Measurements from ENCODE around the gene GDPD4. TPM values are rescaled to one million over a fixed set of nuclear protein-coding genes. Genes with fewer than 3 reads are reported as not detected.

GDPD4 gene
- polyA plus RNA-seq, 1 donor = 0.26 TPM

DNA sequence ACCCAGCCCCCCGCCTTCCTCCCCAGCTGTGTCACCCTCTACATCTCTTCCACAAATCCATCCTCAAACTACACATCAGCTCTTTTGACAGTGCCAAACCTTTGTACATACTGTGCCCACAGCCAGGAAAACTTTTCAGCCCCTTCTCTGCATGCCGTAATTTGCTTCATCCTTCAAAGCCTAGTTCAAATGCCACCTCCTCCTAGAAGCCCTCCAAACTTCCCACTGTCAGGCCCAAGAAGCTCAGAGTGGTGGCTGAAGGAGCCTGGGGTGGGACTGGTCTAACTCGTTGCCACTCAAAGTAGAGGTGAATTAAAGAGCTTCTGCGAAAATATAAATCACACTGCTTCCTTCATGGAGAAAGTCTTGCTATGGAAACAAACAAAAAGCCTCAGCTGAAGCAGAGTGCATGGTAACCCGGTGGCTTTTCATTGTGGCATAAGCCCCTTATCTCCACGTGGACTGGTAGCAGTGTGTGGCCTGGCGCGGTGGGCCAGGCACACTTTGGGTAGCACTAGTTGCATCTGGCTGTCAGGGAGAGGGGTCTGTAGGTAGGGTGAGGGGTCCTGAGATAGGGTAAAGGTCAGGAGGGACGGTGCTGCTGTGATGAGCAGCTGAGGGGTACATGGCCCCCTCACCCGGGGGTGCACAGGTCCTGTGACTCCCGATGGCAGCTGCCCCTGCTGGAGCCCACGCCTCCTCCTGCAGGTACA lies 96.6 kb downstream of the GDPD4 start:
- no peak for DNase-seq

- DNase-seq = no peak
Measured at GRCh38 chr11:77203901-77204753, 97.4 kb downstream of the GDPD4 start.

DNA sequence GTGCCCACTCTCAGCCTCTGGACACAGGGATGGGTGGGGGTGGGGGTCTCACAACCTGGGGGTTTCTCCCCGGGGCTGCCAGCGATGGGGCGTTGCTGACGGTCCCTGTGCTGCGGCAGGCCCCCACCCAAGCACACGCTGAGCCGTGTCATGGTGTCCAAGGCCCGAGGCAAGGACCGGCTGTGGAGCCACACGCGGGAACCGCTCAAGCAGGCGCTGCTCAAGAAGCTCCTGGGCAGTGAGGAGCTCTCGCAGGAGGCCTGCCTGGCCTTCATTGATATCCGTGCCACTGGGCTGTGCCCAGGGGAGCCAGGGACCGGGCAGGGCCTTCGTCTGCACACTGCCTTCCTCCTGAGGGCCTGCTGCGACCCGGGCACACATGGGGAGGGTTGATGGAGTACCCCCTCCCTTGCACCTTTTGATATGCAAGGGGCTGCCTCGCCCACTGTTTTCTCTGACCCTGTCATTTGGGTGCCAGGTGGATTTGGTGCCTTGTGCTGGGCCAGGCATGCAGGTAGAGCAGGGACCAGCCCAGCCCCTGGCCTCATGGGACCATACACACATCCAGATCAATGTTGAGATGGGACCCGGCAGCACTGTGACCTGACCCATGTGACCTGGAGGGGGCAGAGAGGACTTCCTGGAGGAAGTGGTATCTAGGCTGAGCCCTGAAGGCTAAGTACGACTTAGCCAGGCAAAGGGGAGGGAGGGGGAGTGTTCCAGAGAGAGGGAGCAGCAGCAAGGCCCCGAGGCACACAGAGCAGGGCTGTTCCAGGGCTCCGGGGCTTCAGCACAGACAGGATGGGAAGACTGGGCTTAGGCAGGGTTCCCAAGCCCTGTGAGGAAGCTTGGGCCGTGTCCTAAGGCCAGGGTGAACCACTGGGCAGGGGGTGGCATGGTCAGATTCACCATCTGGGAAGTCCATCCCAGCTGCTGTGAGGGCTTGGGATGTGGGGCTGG lies 98.3 kb downstream of the GDPD4 start:
- DNase-seq = no peak

GRCh38 chr11:77201991-77202841 lies 99.3 kb downstream of the GDPD4 start:
- no peak for DNase-seq

DNA sequence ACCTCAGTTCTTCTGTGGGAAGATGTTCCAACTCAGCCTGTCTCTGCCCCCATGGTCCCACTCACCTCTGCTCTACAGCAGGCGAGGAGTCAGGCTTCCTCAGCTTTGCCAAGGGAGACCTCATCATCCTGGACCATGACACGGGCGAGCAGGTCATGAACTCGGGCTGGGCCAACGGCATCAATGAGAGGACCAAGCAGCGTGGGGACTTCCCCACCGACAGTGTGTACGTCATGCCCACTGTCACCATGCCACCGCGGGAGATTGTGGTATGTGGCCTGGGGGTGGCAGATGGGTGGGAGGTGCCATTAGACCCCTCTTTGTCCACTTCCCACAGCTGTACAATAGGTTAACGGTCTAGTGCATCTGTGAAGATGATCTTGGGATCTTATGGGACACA lies 100.1 kb downstream of the GDPD4 start:
- DNase-seq = no peak

DNA sequence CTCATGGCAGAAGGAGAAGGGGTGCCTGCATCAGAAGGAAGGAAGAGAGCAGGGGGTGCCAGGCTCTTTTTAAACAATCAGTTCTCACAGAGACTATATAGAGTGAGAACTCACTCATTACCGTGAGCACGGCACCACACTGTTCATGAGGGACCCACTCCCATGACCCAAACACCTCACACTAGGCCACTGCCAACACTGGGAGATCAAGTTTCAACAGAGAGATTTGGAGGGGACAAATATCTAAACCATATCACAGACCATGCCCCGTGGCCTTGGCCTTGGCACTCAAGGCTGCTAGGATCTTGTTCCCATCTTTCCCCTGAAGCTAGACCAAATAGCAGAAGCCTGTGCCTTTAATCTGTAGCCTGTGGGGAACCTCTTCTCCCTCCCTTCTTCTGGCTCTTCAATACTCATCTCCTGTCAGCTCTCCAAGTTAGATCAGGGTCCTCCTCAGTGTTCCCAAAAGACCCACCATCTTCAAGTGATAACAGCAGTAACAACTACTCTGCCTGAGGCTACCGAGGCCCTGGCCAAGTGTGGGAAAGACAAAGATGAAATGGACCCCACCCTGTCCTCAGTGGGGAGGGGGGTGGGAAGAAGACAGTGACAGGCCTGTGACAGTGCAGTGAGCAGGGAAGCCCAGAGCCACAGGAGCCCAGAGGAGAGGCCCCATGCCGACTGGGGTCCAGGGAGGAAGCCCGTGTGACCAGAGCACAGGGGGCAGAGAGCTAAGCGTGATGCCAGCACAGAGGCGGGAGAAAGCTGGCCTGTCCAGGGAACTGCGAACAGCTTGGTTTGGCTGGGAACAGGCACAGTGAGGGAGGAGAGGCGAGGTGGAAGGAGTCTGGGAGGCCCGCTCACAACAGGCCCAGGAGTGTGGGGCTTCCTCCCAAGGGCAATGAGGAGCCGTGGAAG lies 100.9 kb downstream of the GDPD4 start:
- no peak for DNase-seq

- DNase-seq = no peak
Measured at GRCh38 chr11:77199137-77199745, 102.2 kb downstream of the GDPD4 start.

- no peak for DNase-seq
Measured at GRCh38 chr11:77198440-77198849, 103.0 kb downstream of the GDPD4 start.

- no peak for DNase-seq
Measured at GRCh38 chr11:77197626-77198320, 103.7 kb downstream of the GDPD4 start.

DNA sequence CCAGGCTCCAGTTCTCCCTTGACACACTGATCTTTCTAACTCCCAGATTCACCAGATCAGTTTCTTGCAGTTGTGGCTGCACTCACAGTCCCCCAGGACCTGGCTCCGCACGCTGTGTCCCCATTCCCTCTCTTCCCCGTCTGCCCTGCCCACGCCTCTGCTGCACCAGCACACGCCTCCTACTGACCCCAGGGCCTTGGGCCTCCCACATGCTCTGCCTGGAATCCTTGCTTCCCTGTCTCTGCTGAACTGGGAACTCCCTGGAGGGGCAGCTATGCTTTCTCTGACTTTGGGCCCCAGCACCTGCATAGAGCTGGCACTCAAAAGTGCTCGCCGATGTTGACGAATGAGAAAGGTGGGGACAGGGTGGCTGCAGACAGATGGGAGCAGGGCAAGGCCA lies 104.5 kb downstream of the GDPD4 start:
- no peak for DNase-seq

DNA sequence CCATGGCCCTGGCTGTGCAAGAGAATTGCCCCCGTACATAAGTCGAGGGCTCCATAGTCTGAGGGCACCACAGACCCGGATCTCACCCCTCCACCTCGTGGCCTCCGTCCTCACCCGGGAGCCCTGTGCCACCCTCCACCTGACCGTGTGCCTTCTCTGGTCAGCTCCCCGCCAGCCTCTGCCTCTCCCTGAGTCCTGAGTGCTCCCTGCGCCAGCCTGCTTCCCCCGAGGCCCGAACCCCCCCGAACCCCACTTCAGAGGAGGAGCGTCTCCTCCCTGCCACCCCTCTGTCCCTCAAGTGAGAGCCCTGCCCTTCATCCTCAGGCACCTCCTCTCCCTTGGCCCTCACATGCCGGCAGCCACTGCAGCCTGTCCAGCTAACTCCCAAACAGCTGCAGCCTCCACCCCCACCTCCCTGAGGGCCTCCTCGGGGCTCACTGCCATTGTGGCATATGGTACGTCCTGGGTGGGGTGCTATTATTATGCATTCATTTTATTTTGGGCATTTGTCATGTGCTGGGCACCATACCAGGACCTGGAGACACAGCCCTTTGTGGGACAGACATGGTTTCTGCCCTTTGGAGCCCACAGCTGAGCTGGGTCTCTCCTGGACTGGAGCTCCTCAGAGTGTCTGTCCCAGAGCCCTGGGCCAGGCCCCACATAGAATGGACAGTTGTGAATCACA lies 106.3 kb downstream of the GDPD4 start:
- no peak for DNase-seq

DNA sequence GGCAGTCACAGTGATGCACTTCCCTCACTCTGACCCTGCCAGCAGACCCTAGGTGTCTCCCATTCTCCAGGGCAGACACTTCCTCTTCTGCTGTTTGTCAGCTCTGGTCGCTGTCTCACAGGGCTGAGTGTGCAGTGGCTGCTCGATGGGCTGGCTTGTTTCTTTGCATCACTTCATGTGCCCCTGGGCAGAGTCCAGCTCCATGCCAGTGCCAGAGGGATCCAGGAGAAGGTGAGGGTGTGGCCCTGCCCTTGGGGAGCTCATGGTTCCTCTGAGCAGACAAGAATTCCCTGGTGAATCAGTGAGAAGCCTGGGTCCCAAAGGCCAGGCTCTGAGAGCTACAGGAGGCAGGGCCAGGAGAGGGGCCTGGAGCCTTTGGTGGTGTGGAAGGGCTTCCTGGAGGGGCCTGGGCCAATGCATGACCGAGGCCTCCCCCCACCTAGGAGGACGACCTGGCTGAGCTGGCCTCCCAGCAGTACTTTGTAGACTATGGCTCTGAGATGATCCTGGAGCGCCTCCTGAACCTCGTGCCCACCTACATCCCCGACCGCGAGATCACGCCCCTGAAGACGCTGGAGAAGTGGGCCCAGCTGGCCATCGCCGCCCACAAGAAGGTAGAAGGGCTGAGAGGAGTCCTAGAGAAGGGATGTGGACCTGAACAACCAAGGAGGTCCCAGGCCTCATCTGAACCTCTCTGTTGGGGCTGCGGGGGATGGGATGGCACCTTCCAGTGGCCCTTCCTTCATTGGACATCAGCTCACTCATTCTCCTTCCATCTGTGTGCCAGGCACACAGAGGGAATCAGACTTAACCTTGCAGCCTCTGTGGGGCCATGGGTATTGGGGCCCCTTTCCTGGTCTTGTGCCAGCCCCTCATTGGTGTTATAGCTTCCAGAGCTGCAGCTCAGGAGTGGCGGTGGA lies 107.3 kb downstream of the GDPD4 start:
- DNase-seq = no peak

- DNase-seq = no peak
Measured at GRCh38 chr11:77193167-77193566, 108.3 kb downstream of the GDPD4 start.

- no peak for DNase-seq
Measured at GRCh38 chr11:77191823-77192495, 109.5 kb downstream of the GDPD4 start.

GRCh38 chr11:77191429-77191822 lies 110.1 kb downstream of the GDPD4 start:
- no peak for DNase-seq

DNA sequence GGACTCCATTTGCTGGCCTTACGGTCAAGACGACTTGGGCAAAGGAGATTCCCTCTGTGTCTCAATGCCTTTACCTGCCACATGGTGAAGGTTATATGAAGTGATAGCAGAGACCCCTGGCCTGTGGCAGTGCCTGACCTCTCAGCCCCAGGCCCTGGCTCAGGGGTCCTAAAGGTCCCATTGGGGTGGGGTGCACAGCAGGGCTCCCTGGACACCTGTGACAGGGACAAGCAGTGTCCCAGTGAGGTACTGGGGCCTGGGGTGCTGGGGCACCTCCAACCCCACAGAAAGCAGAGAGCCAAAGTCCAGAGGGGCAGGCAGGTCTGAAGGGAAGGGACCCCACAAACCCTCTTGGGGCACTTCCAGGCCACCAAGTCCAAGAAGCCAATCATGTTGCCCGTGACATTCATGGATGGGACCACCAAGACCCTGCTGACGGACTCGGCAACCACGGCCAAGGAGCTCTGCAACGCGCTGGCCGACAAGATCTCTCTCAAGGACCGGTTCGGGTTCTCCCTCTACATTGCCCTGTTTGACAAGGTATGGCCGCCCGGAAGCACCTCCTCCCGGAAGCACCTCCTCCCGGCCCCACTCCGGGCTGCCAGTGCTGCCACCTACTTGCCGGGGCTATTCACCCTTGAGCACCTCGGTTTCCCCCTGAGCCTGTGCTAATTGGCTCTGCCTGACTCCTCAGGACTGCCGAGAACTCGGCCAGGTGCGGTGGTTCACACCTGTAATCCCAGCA lies 111.0 kb downstream of the GDPD4 start:
- no peak for DNase-seq
